ENCODE measurements around the gene ARID1B. TPM values are rescaled to one million over a fixed set of nuclear protein-coding genes. Genes with fewer than 3 reads are reported as not detected.

Gene ARID1B
- total RNA-seq, 1 donor from 2014 or later, result 43.4 TPM

- H3K27ac ChIP-seq (replicated peaks), result no peak overlapping the region
- TF ChIP-seq CTCF (IDR thresholded peaks at IDR 0.05; ENCODE audit: borderline replicate concordance), result no peak
- peaks cover 19% of the 10 kb centered on the region for H3K36me3 ChIP-seq
- no peaks in the 10 kb centered on the region for H3K9me3 ChIP-seq (replicated peaks)
- intact Hi-C loops (cut with micrococcal nuclease), result no loop called here
- H3K4me1 ChIP-seq, result peaks cover 36% of the 10 kb centered on the region
- no peak for DNase-seq
- H3K27me3 ChIP-seq (ENCODE audit: low read depth), result no peaks in the 10 kb centered on the region
- no peak overlapping the region for H3K4me3 ChIP-seq
Measured at GRCh38 chr6:157172231-157172701, 395.1 kb downstream of the ARID1B start.

GRCh38 chr6:157172830-157173536, 395.8 kb downstream of the ARID1B start:
- Histone ChIP-seq H3K9me3 (replicated peaks) (no peaks in the 10 kb centered on the region), H3K4me1 (peaks cover 36% of the 10 kb centered on the region), H3K27me3 (ENCODE audit: low read depth) (no peaks in the 10 kb centered on the region), H3K36me3 (peaks cover 17% of the 10 kb centered on the region), H3K4me3 (no peak overlapping the region), H3K27ac (replicated peaks) (no peak overlapping the region)
- intact Hi-C loops (cut with micrococcal nuclease), result no loop called here
- TF ChIP-seq CTCF (IDR thresholded peaks at IDR 0.05; ENCODE audit: borderline replicate concordance), result no peak
- DNase-seq, result no peak

GRCh38 chr6:157173776-157174175, 396.6 kb downstream of the ARID1B start:
- H3K4me3 ChIP-seq, result no peak overlapping the region
- intact Hi-C loops (cut with micrococcal nuclease), result no loop called here
- H3K27ac ChIP-seq (replicated peaks), result no peak overlapping the region
- H3K4me1 ChIP-seq, result peaks cover 36% of the 10 kb centered on the region
- no peaks in the 10 kb centered on the region for H3K27me3 ChIP-seq (ENCODE audit: low read depth)
- no peaks in the 10 kb centered on the region for H3K9me3 ChIP-seq (replicated peaks)
- no peak for DNase-seq
- TF ChIP-seq CTCF (IDR thresholded peaks at IDR 0.05; ENCODE audit: borderline replicate concordance), result no peak
- peaks cover 10% of the 10 kb centered on the region for H3K36me3 ChIP-seq

GRCh38 chr6:157174731-157175130, 397.6 kb downstream of the ARID1B start:
- Histone ChIP-seq H3K4me1 (peaks cover 28% of the 10 kb centered on the region), H3K27me3 (ENCODE audit: low read depth) (no peaks in the 10 kb centered on the region), H3K27ac (replicated peaks) (no peak overlapping the region), H3K9me3 (replicated peaks) (no peaks in the 10 kb centered on the region), H3K36me3 (peaks cover 6% of the 10 kb centered on the region), H3K4me3 (no peak overlapping the region)
- no peak for TF ChIP-seq CTCF (IDR thresholded peaks at IDR 0.05; ENCODE audit: borderline replicate concordance)
- no peak for DNase-seq
- intact Hi-C loops (cut with micrococcal nuclease), result no loop called here

- no peak for DNase-seq
- H3K27me3 ChIP-seq (ENCODE audit: low read depth), result no peaks in the 10 kb centered on the region
- H3K4me3 ChIP-seq, result no peak overlapping the region
- no peaks in the 10 kb centered on the region for H3K9me3 ChIP-seq (replicated peaks)
- intact Hi-C loops (cut with micrococcal nuclease), result no loop called here
- TF ChIP-seq CTCF (IDR thresholded peaks at IDR 0.05; ENCODE audit: borderline replicate concordance), result no peak
- no peak overlapping the region for H3K27ac ChIP-seq (replicated peaks)
- peaks cover 26% of the 10 kb centered on the region for H3K36me3 ChIP-seq
- peaks cover 6% of the 10 kb centered on the region for H3K4me1 ChIP-seq
Measured at GRCh38 chr6:157177731-157178336, 400.7 kb downstream of the ARID1B start.
